ENCODE data around the gene ALG1L2. TPM values are rescaled to one million over a fixed set of nuclear protein-coding genes. Genes with fewer than 3 reads are reported as not detected.
A peak's percentile ranks its signal among the peaks of the same experiment; 100 is the strongest.
"Not testable (repeated sequence)": the region's sequence is repeated elsewhere in the genome, so short reads cannot be mapped to it uniquely, and the experiment has no call there.

Gene ALG1L2
- total RNA-seq, 4 donors from 2014 or later = not detected

GRCh38 chr3:130094491-130094941 lies 12.9 kb downstream of the ALG1L2 start:
- TF ChIP-seq POLR2AphosphoS5 (IDR thresholded peaks at IDR 0.05) = peak in 2 of 3 donors; percentile 56 to 67
- TF ChIP-seq POLR2A (IDR thresholded peaks at IDR 0.05) = peak; percentile 38
- intact Hi-C loops (cut with DNase I; ENCODE audit: low total_unique reads); H3K9me3 ChIP-seq; H3K27me3 ChIP-seq; H3K36me3 ChIP-seq: not testable (repeated sequence)
- in situ Hi-C loops (cut with MboI; ENCODE audit: low pct_ligation_motif_present in 1 of 4, low pct_unique_long_range_greater_than_20kb in 1 of 4, low sequenced_read_pairs in 3 of 4) = loop anchor here in 1 of 4 donors (10.0 kb wide), 1 partner anchor 150 kb away; no protein-coding TSS in a partner anchor
- WGBS, 2 donors (ENCODE audit: low coverage in 1 of 2) = 44 to 60% methylated on average over 3 to 10 of the region's 11 CpGs
- peak overlapping the region in 2 of 4 donors; percentile 17 to 35 for H3K4me3 ChIP-seq
- peak overlapping the region; percentile 71 to 89 (median 77) for H3K27ac ChIP-seq
- H3K4me1 ChIP-seq = peaks cover 0 to 20% (median 9%) of the 10 kb centered on the region in 4 donors
- DNase-seq = peak; percentile 87

- in situ Hi-C loops (cut with MboI; ENCODE audit: low pct_ligation_motif_present in 1 of 4, low pct_unique_long_range_greater_than_20kb in 1 of 4, low sequenced_read_pairs in 3 of 4) = loop anchor here in 1 of 4 donors (10.0 kb wide), 1 partner anchor 151 kb away; no protein-coding TSS in a partner anchor
- DNase-seq = peak; percentile 24
- 48% methylated on average over 10 of the region's 11 CpGs; no CpG with 5 or more reads in 1 of the 2 donors for WGBS, 2 donors (ENCODE audit: low coverage in 1 of 2)
- H3K9me3 ChIP-seq; intact Hi-C loops (cut with DNase I; ENCODE audit: low total_unique reads); H3K27me3 ChIP-seq; H3K4me3 ChIP-seq; H3K36me3 ChIP-seq: not testable (repeated sequence)
- Histone ChIP-seq H3K27ac (peak overlapping the region in 2 of 4 donors; percentile 17 to 26), H3K4me1 (peaks cover 0 to 20% (median 9%) of the 10 kb centered on the region in 4 donors)
Observed at GRCh38 chr3:130095858-130096257, 14.2 kb downstream of the ALG1L2 start.

GRCh38 chr3:130097096-130097495 lies 15.5 kb downstream of the ALG1L2 start:
- 80 to 90% methylated on average over 1 to 8 of the region's 8 CpGs for WGBS, 2 donors (ENCODE audit: low coverage in 1 of 2)
- in situ Hi-C loops (cut with MboI; ENCODE audit: low pct_ligation_motif_present in 1 of 4, low pct_unique_long_range_greater_than_20kb in 1 of 4, low sequenced_read_pairs in 3 of 4) = loop anchor here in 1 of 4 donors (10.0 kb wide), 1 partner anchor 152 kb away; no protein-coding TSS in a partner anchor
- H3K4me3 ChIP-seq; intact Hi-C loops (cut with DNase I; ENCODE audit: low total_unique reads); H3K9me3 ChIP-seq; H3K27me3 ChIP-seq; DNase-seq; H3K27ac ChIP-seq; H3K36me3 ChIP-seq: not testable (repeated sequence)
- H3K4me1 ChIP-seq = peaks cover 0 to 20% (median 9%) of the 10 kb centered on the region in 4 donors

- TF ChIP-seq CTCF (IDR thresholded peaks at IDR 0.05) = peak in 4 of 5 experiments; percentile 33 to 59 (median 46)
- peaks cover 0 to 20% (median 9%) of the 10 kb centered on the region in 4 donors for H3K4me1 ChIP-seq
- H3K36me3 ChIP-seq; intact Hi-C loops (cut with DNase I; ENCODE audit: low total_unique reads); H3K9me3 ChIP-seq; H3K4me3 ChIP-seq; H3K27ac ChIP-seq; H3K27me3 ChIP-seq: not testable (repeated sequence)
- in situ Hi-C loops (cut with MboI; ENCODE audit: low pct_ligation_motif_present in 1 of 4, low pct_unique_long_range_greater_than_20kb in 1 of 4, low sequenced_read_pairs in 3 of 4) = loop anchor here in 1 of 4 donors (10.0 kb wide), 1 partner anchor 153 kb away; no protein-coding TSS in a partner anchor
- 54 to 61% methylated on average over 6 to 12 of the region's 16 CpGs for WGBS, 2 donors (ENCODE audit: low coverage in 1 of 2)
- DNase-seq = peak; percentile 61
Observed at GRCh38 chr3:130097690-130098638, 16.3 kb downstream of the ALG1L2 start.

GRCh38 chr3:130098639-130099385 lies 17.2 kb downstream of the ALG1L2 start:
- intact Hi-C loops (cut with DNase I; ENCODE audit: low total_unique reads); H3K27me3 ChIP-seq; H3K9me3 ChIP-seq; DNase-seq; H3K36me3 ChIP-seq; H3K4me3 ChIP-seq; H3K27ac ChIP-seq: not testable (repeated sequence)
- H3K4me1 ChIP-seq = peaks cover 0 to 14% (median 5%) of the 10 kb centered on the region in 4 donors
- in situ Hi-C loops (cut with MboI; ENCODE audit: low pct_ligation_motif_present in 1 of 4, low pct_unique_long_range_greater_than_20kb in 1 of 4, low sequenced_read_pairs in 3 of 4) = loop anchor here in 1 of 4 donors (10.0 kb wide), 1 partner anchor 154 kb away; no protein-coding TSS in a partner anchor
- 56 to 65% methylated on average over 5 to 17 of the region's 19 CpGs for WGBS, 2 donors (ENCODE audit: low coverage in 1 of 2)

- intact Hi-C loops (cut with DNase I; ENCODE audit: low total_unique reads); H3K4me1 ChIP-seq; H3K9me3 ChIP-seq; H3K27me3 ChIP-seq; in situ Hi-C loops (cut with MboI; ENCODE audit: low pct_ligation_motif_present in 1 of 4, low pct_unique_long_range_greater_than_20kb in 1 of 4, low sequenced_read_pairs in 3 of 4); H3K4me3 ChIP-seq; DNase-seq; H3K36me3 ChIP-seq; H3K27ac ChIP-seq: not testable (repeated sequence)
- WGBS, 2 donors (ENCODE audit: low coverage in 1 of 2) = 90% methylated on average over 19 of the region's 19 CpGs; no CpG with 5 or more reads in 1 of the 2 donors
Observed at GRCh38 chr3:130102545-130102944, 20.9 kb downstream of the ALG1L2 start.

GRCh38 chr3:130104191-130104590 lies 22.6 kb downstream of the ALG1L2 start:
- H3K27me3 ChIP-seq; intact Hi-C loops (cut with DNase I; ENCODE audit: low total_unique reads); DNase-seq; H3K9me3 ChIP-seq; H3K4me1 ChIP-seq; H3K4me3 ChIP-seq; H3K36me3 ChIP-seq; in situ Hi-C loops (cut with MboI; ENCODE audit: low pct_ligation_motif_present in 1 of 4, low pct_unique_long_range_greater_than_20kb in 1 of 4, low sequenced_read_pairs in 3 of 4); H3K27ac ChIP-seq: not testable (repeated sequence)
- 94% methylated on average over 14 of the region's 14 CpGs; no CpG with 5 or more reads in 1 of the 2 donors for WGBS, 2 donors (ENCODE audit: low coverage in 1 of 2)

- H3K9me3 ChIP-seq; DNase-seq; in situ Hi-C loops (cut with MboI; ENCODE audit: low pct_ligation_motif_present in 1 of 4, low pct_unique_long_range_greater_than_20kb in 1 of 4, low sequenced_read_pairs in 3 of 4); H3K27ac ChIP-seq; H3K4me3 ChIP-seq; H3K27me3 ChIP-seq; H3K36me3 ChIP-seq; intact Hi-C loops (cut with DNase I; ENCODE audit: low total_unique reads): not testable (repeated sequence)
- 74% methylated on average over 11 of the region's 13 CpGs; no CpG with 5 or more reads in 1 of the 2 donors for WGBS, 2 donors (ENCODE audit: low coverage in 1 of 2)
- peaks cover 0 to 11% (median 7%) of the 10 kb centered on the region in 4 donors for H3K4me1 ChIP-seq
Observed at GRCh38 chr3:130107333-130107995, 25.8 kb downstream of the ALG1L2 start.
